GM15510 (cell line): Measurements from ENCODE around the gene KCTD4.

ENCODE experiments used
- POLR2A ChIP-seq: IDR thresholded peaks from 3 replicates; pipeline ENCODE4 v1.6.1; 2011; ENCODE audit warnings: borderline replicate concordance; ENCODE audit not compliant: insufficient read length; ENCODE audit errors: extremely low read depth

KCTD4 gene

DNA sequence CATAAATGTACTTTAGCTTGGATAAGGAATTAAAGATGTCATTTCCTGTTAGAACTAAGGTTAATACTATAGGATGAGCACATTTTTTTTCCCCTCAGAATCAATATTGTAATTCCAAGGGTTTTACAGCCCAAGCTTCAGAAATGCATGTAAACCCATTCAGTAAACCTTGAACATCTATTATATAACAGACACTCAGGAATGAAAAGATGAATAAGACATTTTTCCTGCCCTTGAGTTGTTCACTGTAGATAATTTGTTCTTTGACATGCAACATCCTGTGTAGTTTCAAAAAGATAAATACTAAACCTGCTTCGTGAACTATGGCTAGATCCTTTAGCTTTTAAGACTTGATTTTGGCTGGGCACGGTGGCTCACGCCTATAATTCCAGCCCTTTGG is 21.7 kb upstream of the KCTD4 start:
- no peak for TF ChIP-seq POLR2A

DNA sequence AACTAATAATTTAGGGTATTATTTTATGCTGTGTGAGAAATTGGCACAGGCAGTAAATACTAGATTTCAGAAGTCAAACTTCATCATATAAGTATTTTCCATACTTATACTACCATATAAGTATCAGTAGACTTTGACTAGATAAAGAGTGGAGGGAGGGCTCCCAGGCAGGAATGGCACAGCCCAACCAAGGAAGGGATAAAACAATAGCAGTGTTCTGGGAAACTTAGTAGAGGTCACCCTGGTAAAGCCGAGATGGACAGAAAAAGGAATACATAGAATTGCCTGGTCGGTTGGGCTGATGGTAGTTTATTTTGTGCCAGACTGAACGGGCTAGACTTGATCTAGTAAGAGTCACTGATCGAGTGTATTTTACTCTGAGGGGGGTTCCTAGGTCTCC is 19.6 kb upstream of the KCTD4 start:
- no peak for TF ChIP-seq POLR2A

DNA sequence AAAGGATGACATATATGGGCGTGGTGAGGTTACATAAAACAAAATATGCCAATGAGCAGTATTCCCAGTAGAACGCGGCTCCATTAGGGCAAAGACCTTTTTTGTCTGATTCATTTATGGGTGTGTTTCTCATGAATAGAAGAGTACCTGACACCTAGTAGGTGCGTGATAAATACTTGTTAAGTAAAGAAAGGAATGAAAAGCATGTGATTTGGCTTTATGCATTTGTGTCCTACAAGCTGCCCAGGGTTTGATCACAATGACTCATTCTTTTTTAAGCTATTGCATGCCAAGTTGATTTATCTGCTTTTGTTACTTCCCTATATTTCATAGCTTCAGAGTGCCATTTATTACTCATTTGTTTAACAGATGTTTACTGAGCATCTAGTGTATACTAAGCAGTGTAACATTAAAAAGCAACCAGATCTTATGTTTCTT is 19.1 kb upstream of the KCTD4 start:
- no peak for TF ChIP-seq POLR2A

GRCh38 chr13:45219123-45219891 is 18.5 kb upstream of the KCTD4 start:
- no peak for TF ChIP-seq POLR2A

DNA sequence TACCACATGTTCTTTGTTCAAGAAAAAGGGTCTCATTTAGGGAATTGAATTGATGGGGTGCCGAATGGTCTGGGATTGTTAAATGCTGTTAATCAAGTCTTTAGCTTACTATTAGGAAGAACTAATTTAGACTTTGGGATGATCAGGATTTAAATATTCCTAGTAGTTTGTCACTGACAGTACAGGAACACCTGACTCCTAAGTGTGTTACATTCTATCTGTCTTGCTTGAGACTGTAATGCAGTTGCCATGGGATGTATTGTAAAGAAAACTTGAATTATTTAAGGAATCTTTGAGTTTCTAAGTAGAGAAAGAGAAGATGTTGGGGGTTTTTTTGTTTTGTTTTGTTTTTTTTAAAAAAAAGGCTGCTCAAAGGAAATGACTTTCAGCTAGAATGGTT is 17.8 kb upstream of the KCTD4 start:
- TF ChIP-seq POLR2A = no peak

DNA sequence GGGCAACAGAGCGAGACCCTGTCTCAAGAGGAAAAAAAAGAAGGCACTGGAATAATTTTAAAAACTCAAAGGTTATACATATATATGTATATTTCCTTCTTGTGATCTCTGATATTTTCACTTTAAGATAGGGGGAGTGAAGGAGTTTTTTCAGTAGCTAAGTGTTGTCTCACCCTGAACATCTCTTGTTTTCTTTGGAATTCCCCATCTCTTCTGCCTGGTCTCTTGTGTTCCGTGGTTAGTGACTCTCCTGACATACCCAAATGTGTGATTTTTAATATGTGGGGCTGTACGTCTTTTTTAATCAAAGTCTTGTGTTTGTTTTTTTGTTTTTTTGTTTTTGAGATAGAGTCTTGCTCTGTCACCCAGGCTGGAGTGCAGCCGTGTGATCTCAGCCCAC is 15.3 kb upstream of the KCTD4 start:
- TF ChIP-seq POLR2A = no peak

DNA sequence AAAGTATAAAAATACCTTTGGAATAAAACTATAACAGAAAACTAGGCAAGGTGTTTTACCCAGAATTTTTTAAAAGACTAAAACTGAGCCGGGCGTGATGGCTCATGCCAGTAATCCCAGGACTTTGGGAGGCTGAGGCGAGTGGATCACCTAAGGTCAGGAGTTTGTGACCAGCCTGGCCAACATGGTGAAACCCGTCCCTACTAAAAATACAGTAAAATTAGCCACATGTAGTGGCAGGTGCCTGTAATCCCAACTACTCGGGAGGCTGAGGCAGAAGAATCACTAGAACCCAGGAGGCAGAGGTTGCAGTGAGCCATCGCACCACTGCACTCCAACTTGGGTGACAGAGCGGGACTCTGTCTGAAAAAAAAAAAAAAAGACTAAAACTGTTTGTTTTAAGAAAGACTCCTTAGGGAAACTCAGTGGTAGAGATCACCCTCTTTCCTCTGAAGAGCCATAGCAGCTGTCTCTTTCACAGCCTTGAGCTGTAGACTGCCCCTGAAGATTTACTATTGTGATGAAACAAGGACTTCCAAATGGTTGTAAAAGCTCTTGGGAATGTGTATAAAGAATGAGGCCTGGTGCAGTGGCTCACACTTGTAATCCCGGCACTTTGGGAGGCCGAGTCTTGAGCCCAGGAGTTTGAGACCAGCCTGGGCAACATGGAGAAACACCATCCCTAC is 14.7 kb upstream of the KCTD4 start:
- TF ChIP-seq POLR2A = no peak

DNA sequence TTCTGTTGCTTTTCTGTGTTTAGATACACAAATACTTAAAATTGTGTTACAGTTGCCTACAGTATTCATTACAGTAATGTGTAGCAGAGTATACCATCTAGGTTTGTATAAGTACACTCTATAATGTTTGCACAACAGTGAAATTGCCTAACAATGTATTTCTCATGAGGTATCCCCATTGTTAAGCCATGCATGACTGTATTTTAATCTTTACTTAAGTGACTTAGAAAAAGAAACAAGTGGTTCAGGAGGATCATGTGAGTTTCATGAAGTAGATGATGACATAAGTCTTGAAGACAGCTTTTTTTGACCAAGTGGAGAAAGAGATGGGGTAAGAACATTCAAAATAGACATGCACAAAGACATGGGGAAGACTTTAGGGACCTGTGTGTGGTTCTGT is 8.4 kb upstream of the KCTD4 start:
- TF ChIP-seq POLR2A = no peak

DNA sequence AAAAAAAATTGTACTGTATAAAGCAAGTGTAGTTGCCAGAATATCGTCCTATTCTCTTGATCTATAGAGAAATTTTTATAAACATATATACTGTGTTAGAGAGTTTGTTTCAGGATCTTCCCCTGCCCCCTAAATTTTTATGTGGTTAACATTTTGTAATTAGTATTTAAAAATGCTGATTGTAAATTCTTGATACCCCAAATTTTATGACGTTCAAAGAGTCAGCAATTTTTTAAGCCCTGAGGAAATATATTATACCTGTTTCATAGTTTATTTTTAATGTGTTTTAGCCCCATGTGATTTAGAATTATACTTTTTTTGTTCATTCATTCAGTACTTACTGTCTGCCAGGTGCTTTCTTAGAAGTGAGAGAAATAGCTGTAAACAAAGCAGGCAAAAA is 7.3 kb upstream of the KCTD4 start:
- no peak for TF ChIP-seq POLR2A

GRCh38 chr13:45207319-45207718 is 6.5 kb upstream of the KCTD4 start:
- no peak for TF ChIP-seq POLR2A

DNA sequence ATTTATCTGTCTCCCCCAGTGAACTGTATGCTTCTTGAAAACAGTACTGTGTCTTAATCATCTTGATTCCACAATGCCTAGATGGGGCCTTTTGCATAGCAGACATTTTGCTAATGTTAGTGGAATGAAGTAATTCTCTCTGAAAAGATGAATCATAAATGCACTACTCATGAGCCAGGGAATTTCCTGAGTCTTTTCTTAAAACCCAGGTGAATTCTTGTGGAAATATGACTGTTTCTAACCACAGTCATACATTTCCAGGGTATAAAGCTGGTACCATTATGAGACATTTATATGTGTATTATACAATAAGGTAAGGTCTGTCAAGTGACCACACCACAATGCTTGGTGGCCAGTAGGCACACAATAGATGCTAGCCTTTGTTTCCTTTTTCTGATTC is 5.5 kb upstream of the KCTD4 start:
- TF ChIP-seq POLR2A = no peak

DNA sequence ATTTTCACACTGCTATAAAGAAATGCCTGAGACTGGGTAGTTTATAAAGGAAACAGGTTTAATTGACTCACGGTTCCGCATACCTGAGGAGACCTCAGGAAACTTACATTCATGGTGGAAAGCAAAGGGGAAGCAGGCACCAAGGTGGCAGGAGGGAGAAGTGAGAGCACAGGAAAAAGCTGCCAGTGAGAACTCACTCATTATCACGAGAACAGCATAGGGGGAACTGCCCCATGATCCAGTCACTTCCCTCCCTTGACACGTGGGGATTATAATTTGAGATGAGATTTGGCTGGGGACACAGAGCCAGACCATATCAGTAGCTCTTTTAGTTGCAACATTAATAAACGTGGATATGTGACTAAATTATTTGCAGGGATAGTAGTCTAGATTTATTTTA is 4.3 kb upstream of the KCTD4 start:
- no peak for TF ChIP-seq POLR2A

DNA sequence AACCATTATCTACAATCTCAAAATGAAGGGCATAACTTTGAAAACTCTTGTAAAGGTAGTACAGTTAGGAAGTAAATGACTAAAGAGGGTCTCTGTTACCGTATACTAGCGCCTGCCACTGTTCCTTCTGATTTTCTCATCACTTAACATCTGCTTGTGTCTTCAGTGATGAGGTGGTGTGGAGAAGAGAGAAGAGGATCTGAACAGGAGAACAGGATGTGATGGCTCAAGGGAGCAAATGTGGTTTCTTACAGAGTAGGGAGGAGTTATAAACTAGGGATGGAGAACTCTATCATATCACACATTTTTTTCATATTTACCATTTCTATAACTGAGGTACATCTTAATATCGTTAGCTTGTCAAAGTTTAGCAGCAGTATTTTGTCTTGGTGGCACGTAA is 1.1 kb downstream of the KCTD4 start:
- TF ChIP-seq POLR2A = no peak

DNA sequence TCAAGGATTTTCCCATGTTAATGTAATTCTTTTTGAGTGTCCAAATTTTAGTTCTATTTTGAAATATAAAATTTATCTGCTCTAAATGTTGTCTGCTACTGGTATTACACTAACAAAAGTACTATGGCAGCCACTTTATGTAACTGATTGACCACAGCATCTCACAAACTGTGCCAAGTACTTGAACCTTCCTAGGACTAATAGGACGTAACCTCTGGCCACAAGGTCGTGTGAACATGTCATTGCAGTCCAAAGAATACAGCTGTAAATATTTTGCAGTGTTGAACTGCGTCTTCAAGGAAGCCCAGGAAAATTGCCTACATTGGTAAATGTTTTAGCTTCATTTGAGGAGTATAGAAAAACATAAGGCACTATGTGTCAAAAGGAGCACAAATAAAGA is 1.9 kb downstream of the KCTD4 start:
- TF ChIP-seq POLR2A = no peak

DNA sequence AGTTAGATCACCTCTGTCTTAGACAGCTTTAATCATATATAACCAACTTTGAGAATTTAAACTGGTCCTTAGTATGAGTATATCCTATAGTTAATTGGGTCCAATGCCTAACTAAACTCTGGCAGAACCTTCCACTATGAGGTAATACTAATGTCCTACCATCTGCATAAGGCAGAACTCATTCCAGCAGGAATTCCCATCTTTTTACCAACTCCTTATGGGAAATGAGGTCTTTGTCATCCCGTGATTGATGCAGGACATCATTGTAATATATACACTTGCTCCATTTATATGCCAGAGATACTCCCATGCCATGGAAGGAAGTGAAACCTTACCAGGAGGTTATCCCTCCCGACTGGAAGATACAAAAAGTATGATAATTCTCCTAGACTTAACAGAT is 2.8 kb downstream of the KCTD4 start:
- no peak for TF ChIP-seq POLR2A

- TF ChIP-seq POLR2A = no peak
Measured at GRCh38 chr13:45196622-45197021, 4.2 kb downstream of the KCTD4 start.

- TF ChIP-seq POLR2A = no peak
Measured at GRCh38 chr13:45196096-45196495, 4.7 kb downstream of the KCTD4 start.

DNA sequence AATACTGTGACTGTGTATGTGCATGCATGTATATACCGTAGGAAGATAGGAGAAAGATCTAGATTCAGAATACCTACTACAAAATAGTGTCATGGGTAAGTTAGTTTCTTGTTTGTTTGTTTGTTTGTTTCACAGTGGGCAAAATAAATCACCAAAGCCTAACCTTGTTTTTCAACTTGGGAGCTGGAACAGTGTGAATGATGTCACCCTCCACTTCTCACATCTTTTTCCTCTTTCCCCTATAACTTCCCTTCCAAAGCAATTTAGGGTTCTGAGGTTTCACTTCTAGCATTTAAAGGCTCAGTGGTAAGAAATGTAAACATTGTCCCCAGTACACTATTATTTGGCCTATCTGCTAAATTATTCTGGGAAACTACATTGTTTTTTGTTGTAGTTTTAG is 5.4 kb downstream of the KCTD4 start:
- TF ChIP-seq POLR2A = no peak
